ES-I3 (cell line): ENCODE measurements around the gene UQCR11.

ENCODE experiments used
- H3K36me3 ChIP-seq: 2 replicates; pipeline ENCODE4 v1.6.1; 2013; ENCODE audit warnings: mild to moderate bottlenecking, low read length, control low read depth, moderate library complexity; ENCODE audit not compliant: insufficient read depth
- H3K4me1 ChIP-seq: 2 replicates; pipeline ENCODE4 v1.6.1; 2013; ENCODE audit warnings: mild to moderate bottlenecking, control low read depth, low read length; ENCODE audit not compliant: insufficient read depth
- H3K9ac ChIP-seq: 2 replicates; pipeline ENCODE4 v1.6.1; 2013; ENCODE audit warnings: low read depth, mild to moderate bottlenecking, low read length, moderate library complexity
- H3K9me3 ChIP-seq: 2 replicates; pipeline ENCODE4 v1.6.1; 2013; ENCODE audit warnings: mild to moderate bottlenecking, low read length, moderate library complexity; ENCODE audit not compliant: control insufficient read depth, insufficient read depth

Gene UQCR11

DNA sequence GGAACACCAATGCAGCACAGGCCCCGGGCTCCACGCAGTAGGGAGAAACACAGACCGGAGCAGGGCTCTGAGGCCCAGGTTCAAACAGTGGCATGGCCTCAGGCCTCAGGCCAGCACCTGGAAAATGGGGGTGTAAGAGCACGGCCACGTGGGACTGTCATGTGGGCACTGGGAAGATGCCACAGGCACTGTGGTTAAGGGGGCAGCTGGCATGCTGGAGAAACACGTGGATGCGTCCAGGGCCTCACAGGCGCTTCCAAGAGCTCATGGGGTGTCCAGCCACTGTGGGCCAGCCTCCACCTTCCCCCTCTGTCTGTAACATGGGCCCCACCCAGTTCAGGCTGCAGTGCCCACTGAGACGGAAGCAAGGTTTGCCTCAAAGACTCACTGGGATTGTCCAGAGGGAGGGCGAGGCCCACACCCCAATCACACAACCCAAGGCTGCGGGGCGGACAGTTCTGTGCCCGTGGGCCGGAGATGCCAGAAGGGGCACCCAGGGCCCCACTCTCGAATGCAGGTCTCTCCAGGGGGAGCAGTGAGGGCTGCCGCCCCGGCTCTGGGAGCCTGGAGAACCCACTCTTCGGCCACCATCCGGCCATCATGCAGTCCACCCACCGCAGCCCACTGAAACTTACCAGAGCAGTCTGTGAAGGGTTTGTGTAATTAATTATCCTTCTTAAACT is 6.3 kb downstream of the UQCR11 start:
- no peaks in the 10 kb centered on the region for H3K9me3 ChIP-seq
- no peaks in the 10 kb centered on the region for H3K4me1 ChIP-seq
- no peak overlapping the region for H3K9ac ChIP-seq
- peaks cover 10% of the 10 kb centered on the region for H3K36me3 ChIP-seq

DNA sequence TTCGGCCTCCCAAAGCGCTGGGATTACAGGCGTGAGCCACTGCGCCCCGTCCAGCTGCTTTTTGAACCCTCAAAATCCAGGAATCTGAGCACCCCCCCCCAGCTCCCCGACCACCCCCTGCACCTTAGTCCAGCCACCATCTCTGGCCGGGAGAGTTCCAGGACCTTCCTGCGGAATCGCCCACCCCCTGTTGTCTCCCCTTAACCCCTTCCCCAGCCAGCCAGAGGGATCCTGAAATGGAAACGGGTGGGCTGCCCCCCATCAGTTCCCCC is 11.8 kb downstream of the UQCR11 start:
- Histone ChIP-seq H3K36me3 (peaks cover 13% of the 10 kb centered on the region), H3K9me3 (no peaks in the 10 kb centered on the region), H3K9ac (peak overlapping the region; percentile 86; the same call in 1 of the 2 replicates), H3K4me1 (peaks cover 4% of the 10 kb centered on the region)

DNA sequence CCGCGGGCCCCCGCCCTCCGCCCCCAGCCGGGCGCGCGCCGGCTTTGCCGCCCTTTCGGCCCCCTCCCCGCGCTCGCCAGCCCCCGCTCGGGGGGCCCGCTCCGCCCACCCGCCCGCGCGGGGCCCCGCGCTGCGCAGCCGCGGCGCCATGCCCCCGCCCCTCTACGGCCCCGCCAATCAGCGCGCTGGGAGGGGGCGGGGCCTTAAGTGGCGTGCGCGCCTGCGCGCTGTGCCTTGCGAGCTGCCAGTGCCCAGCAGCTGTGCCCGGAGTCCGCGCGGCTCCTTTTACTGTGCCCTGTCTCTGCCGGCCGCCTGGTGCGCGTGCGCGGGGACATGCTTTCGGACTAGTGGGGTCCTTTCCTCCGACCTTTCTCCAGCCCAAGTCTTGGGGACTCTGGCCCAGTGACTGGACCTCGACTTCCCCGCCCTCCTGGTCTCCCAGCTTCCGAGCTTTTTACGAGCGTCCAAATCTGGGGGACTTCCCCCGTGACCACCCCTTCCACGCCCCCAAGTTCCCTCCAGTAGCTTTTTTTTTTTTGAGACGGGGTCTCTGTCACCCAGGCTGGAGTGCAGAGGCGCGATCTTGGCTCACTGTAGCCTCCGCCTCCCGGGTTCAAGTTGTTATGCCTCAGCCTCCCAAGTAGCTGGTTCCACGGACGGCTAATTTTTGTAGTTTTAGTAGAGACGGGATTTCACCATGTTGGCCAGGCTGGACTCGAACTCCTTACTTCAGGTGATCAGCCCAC is 12.3 kb downstream of the UQCR11 start, which contains the start of gene MBD3:
Gene MBD3, minus strand, starts transcription at position 111 of the 746 bp plus-strand sequence. CDS start 234 bp downstream, outside the sequence.
- H3K36me3 ChIP-seq = peaks cover 13% of the 10 kb centered on the region
- peak within 1 kb of the TSS; percentile 100 for H3K9ac ChIP-seq
- H3K4me1 ChIP-seq = peaks cover 4% of the 10 kb centered on the region
- no peaks in the 10 kb centered on the region for H3K9me3 ChIP-seq

DNA sequence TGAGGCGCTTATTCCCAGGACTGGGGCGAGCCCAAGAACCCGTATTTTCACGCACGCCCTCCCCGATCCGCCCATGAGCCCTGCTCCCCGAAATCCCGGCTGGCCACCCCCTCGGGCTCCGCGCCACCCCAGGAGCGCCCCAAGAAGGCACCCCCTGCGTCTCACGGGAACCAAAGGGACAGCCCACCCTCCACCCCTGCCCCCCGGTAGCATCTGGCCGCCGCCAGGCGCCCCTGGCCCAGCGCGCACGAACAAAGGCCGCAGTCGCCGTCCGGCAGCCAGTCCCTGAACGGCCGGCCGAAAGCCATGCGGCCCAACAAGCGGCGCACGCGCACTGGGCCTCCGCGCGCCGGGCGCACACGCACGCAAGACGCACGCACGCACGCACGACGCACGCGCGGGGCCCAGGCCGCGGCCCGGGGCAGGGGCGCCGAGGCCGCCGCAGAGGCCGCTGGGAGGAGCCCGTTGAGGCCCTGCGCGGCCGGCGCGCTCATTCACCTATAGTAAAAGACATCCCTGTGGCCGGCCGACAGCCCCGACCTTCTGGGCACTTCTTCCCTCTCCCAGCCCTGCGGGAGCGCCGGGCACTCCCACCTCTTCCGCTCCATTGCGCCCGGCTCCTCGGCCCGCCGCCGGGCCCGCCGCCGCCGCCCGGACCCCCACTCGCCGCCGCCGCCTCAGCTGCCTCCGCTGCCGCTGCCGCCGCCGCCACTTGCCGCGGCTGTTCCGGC is 13.1 kb downstream of the UQCR11 start:
- H3K36me3 ChIP-seq = peaks cover 5% of the 10 kb centered on the region
- no peaks in the 10 kb centered on the region for H3K9me3 ChIP-seq
- H3K9ac ChIP-seq = peak overlapping the region; percentile 100
- H3K4me1 ChIP-seq = peaks cover 4% of the 10 kb centered on the region

DNA sequence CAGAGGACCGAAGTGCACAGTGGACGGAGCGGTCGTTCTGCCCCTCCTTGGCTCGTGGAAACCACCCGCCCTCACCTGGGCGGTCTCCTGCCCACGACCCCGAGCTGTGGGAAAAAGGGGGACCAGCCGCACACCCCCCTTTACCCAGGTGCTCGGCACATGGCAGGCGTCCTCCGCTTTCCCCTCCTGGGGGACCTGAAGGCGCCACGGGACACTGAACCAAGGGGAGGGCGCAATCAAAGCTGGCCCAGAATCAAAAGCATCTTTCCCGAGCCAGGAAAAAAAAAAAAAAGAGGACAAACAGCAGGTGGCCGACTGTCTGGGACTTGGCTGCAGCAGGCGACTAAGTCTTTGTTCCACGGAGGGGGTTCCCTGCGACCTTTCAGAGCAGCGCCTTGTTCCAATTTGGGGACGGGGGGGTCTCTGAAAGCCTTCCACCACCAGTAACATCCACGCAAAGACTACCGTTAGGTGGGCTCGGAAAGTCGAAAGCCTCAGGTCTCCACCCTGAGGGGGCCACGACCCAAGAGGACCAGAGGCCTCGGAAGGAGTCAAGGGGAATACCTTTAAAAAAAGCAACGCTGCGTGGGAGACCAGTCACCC is 13.7 kb downstream of the UQCR11 start:
- 0 out of 2 replicates have a peak, but pooled peaks cover 3% of the 10 kb centered on the region for H3K36me3 ChIP-seq
- peaks cover 4% of the 10 kb centered on the region for H3K4me1 ChIP-seq

DNA sequence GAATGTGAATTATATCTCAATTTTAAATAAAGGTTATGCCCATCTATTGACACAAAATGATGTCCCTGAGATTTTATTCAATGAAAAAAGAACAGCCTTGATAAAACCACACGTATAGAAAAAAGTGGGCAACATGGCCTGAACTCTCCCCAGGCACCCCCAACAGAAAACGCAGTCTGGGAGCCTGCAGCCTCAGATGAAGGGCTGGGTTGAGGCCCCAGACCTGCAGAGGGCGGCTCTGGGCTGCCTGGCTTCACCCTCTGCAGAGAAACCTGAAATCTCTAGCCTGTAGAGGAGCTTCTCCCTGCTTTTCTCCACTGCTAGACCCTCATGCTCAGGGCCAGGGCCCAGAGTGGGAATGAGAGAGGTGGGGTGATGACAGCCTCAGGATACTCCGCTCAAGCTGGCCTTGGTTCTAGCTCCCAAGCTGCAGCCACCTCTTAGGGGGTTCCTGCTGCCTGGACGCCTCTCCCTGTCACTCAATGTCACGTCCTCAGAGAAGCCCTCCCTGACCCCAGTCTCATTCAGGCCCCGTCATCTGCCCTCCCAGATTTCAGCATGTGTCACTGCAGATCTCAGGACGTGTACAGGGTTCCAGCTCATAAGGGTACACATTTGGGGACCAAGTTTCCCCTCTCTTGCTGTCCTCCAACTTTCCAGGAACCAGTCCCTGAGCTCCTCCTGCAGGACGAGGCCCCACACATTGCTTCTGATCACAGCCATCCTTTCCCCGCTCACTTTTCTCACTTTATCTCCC is 14.4 kb downstream of the UQCR11 start:
- Histone ChIP-seq H3K9me3 (no peaks in the 10 kb centered on the region), H3K4me1 (peaks cover 4% of the 10 kb centered on the region), H3K36me3 (peaks cover 5% of the 10 kb centered on the region; the same call in 1 of the 2 replicates), H3K9ac (peak overlapping the region; percentile 100)

More for the DNA sequence above, 13.7 kb downstream of the UQCR11 start:
- H3K9me3 ChIP-seq = no peaks in the 10 kb centered on the region
- peak overlapping the region; percentile 100 for H3K9ac ChIP-seq

DNA sequence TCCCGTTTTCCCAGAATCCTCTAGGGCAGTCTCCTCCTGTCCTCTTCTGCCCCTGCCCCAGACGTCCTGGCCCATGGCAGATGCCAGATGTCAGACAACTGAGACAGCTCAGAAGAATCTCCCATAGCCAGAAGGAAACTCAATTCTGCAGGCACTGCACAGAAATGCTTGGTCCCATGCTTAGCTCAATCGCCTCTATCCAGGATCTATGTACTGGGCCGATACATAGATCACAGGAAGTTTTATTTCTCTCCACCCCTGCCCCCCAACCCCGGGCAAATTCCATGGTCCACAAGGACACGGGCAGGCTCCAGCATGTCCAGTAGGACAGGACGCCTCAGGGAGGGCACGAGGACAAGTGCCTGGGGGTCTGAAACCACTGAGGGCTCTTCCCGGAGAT is 17.4 kb downstream of the UQCR11 start:
- no peak overlapping the region; the same call in 1 of the 2 replicates for H3K9ac ChIP-seq
- no peaks in the 10 kb centered on the region for H3K9me3 ChIP-seq
- peaks cover 4% of the 10 kb centered on the region for H3K4me1 ChIP-seq
- peaks cover 9% of the 10 kb centered on the region; the same call in 1 of the 2 replicates for H3K36me3 ChIP-seq

DNA sequence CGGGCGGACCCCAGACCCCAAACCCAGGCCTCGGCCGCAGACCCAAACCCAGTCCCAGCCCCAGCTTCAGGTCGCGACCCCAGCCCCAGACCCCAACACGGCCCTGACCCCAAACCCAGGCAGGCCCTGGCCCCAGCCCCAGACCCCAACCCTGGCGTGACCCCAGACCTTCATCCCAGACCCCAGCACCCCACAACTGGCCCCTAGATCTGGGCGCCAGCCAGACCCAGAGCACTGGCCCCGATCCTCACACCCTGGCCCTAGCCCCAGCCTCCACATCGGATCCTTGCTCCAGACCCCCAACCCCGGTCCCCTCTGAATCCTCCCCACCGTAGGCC is 20.1 kb downstream of the UQCR11 start:
- Histone ChIP-seq H3K9ac (no peak overlapping the region), H3K4me1 (no peaks in the 10 kb centered on the region; the same call in 1 of the 2 replicates), H3K9me3 (no peaks in the 10 kb centered on the region), H3K36me3 (peaks cover 7% of the 10 kb centered on the region; the same call in 1 of the 2 replicates)

DNA sequence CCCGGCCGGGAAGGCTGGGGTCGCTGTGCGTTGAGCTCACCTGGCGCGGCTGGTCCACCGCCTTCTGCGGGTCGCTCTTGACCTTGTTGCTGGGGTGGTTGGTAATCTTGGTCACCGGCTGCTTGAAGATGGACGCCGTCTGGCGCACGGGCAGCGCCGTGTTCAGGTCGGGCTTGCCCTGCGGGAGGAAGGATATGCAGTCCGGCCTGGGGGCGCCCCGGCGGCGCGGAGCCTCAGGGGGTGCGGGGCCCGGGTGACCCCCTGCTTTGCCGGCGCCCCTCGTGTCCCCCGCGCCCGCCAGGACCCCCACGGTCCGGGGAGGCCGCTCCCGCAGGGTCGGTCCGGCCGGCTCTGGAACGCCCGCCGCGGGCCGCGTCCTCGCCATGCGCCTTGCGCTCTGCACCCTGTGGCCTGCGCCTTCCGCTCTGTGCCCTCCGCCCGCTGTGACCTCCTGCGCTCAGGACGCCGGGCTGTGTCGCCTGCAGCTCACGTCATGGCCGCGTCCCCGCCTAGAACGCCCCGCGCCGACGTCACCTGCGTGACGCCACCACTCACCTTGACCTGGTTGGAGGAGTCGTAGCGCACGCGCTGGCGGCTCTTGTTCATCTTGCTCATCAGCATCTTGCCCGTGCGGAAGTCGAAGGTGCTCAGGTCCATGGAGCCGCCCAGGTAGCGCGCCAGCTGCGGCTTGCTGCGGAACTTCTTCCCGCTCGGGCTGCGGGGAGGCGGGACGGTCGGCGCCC is 20.6 kb downstream of the UQCR11 start:
- Histone ChIP-seq H3K4me1 (no peaks in the 10 kb centered on the region), H3K9ac (no peak overlapping the region), H3K9me3 (no peaks in the 10 kb centered on the region), H3K36me3 (peaks cover 6% of the 10 kb centered on the region; the same call in 1 of the 2 replicates)

DNA sequence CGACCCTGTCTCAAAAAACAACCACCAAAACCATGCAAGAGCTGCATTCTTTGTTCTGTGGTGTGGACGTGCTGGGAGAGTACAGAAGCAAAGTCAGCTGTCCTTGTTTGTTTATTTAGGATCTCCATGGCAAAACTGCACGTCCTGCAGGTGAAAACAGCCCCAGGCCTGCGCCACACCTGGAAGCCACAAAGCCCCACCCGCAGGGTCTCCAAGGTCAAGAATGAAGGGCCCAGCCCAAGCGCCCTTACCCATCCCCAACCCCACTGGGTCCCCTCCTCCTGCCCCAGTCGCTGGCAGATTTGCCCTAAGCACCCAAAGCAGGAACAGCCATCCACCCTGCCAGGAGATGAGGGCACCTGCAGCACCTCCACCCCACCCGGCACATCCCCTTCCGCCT is 23.1 kb downstream of the UQCR11 start:
- Histone ChIP-seq H3K9me3 (no peaks in the 10 kb centered on the region), H3K36me3 (peaks cover 6% of the 10 kb centered on the region; the same call in 1 of the 2 replicates), H3K4me1 (no peaks in the 10 kb centered on the region), H3K9ac (no peak overlapping the region)

DNA sequence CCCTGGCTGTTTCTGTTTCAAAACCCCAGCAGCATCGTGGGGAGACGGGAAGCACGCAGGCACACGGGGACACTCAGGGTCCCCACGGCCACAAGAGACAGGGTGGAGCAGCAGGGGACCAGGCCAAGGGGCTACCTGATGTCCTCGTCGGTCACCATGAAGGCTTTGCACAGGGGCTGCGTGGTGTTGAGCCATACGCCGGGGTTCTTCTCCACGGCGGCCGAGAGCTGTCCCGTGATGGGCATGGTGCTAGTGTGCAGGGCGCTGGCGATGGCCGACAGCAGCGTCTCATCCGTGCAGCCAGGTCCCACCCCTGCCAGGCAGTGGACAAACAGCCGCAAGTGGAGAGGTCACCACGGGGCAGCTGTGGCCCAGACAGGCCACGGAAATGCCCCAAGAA is 24.3 kb downstream of the UQCR11 start:
- Histone ChIP-seq H3K9me3 (no peaks in the 10 kb centered on the region), H3K9ac (no peak overlapping the region), H3K36me3 (peaks cover 4% of the 10 kb centered on the region; the same call in 1 of the 2 replicates), H3K4me1 (no peaks in the 10 kb centered on the region)

DNA sequence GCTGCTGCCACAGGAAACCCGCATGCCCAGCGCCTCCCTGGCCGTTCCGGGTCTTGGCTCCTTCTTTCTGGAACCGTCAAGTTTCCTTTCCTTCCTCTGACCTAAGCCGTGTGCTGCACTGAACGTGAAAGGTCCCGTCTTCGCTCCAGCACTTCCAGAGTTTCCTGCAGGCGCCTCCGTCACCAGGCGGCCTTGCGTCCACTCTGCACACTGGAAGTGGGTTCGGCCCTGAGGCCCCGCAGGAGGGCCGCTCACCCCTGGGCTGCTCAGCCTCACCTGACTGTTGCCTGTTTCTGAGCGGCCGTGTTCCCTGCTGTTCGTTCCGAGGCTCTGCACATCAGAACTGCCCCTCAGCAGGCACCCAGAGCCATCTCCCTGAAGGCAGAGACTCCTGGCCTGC is 24.9 kb downstream of the UQCR11 start:
- H3K9ac ChIP-seq = no peak overlapping the region
- H3K36me3 ChIP-seq = peaks cover 4% of the 10 kb centered on the region; the same call in 1 of the 2 replicates
- H3K9me3 ChIP-seq = no peaks in the 10 kb centered on the region
- no peaks in the 10 kb centered on the region for H3K4me1 ChIP-seq

DNA sequence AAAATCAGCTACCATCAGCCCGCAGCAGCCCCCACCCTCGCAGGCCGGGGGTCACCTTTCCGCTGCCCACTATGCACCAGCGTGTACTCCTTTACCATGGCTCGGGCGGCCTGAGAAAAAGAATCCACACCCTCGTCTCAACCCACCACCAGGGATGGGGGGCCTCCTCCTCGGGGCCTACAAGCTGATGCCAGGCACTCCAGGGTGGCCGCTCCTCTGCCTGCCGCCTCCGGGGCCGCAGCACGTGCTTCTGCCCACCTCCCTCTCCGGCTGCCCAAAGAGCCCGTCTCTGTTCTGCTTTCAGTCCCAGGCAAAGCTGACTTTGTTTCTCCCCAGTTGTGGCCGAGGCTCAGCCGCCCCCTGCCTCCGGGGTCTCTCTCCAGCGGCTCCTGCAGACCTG is 26.0 kb downstream of the UQCR11 start:
- Histone ChIP-seq H3K36me3 (peaks cover 4% of the 10 kb centered on the region; the same call in 1 of the 2 replicates), H3K4me1 (no peaks in the 10 kb centered on the region), H3K9ac (no peak overlapping the region), H3K9me3 (no peaks in the 10 kb centered on the region)
